ENCODE measurements around the gene CRTAC1.

The CRTAC1 gene

DNA sequence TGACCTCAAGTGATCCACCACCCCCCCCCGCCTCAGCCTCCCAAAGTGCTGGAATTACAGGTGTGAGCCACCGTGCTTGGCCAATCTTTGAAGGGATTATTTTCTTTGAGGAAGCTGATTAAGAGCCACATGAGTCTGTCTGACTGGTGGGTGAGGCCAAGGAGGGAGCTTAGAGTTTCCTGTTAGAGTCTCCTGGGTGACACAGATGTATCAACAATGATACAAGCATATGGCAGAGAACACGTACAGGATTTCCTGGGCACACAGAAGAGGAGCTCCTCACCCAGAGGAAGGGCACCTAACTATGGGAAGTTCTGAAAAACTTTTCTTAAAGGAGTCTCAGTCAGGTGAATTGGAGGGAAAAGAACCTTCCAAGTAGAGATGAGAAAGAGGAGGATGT lies 111.4 kb downstream of the CRTAC1 start:
- TF ChIP-seq, protein P1, sequence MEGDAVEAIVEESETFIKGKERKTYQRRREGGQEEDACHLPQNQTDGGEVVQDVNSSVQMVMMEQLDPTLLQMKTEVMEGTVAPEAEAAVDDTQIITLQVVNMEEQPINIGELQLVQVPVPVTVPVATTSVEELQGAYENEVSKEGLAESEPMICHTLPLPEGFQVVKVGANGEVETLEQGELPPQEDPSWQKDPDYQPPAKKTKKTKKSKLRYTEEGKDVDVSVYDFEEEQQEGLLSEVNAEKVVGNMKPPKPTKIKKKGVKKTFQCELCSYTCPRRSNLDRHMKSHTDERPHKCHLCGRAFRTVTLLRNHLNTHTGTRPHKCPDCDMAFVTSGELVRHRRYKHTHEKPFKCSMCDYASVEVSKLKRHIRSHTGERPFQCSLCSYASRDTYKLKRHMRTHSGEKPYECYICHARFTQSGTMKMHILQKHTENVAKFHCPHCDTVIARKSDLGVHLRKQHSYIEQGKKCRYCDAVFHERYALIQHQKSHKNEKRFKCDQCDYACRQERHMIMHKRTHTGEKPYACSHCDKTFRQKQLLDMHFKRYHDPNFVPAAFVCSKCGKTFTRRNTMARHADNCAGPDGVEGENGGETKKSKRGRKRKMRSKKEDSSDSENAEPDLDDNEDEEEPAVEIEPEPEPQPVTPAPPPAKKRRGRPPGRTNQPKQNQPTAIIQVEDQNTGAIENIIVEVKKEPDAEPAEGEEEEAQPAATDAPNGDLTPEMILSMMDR (IDR thresholded peaks at IDR 0.05; ENCODE audit: low read depth, low read length): no peak
- no peak for DNase-seq (ENCODE audit: extremely low read depth, low read depth)

DNA sequence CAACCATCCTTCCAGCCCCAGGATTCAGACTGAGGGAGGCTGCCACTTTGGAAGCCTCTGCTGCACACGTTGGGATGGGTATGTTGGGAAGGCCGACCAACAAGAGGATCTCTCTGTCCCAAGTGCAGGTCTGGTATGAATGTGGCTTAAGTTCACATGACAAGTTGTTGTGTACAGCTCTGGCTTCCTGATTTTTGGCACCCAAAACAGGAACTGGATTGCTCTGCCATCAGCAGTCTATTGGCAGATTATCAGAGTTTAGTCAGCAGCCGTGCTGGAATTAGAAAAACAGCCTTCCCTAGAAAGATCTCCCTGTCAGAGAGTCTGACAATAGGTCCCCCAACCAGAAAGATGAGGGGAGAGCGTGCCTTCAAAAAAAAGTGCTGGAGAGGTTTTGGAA lies 113.8 kb downstream of the CRTAC1 start:
- TF ChIP-seq, protein P1 (IDR thresholded peaks at IDR 0.05; ENCODE audit: low read depth, low read length): no peak
- DNase-seq (ENCODE audit: extremely low read depth, low read depth): no peak

DNA sequence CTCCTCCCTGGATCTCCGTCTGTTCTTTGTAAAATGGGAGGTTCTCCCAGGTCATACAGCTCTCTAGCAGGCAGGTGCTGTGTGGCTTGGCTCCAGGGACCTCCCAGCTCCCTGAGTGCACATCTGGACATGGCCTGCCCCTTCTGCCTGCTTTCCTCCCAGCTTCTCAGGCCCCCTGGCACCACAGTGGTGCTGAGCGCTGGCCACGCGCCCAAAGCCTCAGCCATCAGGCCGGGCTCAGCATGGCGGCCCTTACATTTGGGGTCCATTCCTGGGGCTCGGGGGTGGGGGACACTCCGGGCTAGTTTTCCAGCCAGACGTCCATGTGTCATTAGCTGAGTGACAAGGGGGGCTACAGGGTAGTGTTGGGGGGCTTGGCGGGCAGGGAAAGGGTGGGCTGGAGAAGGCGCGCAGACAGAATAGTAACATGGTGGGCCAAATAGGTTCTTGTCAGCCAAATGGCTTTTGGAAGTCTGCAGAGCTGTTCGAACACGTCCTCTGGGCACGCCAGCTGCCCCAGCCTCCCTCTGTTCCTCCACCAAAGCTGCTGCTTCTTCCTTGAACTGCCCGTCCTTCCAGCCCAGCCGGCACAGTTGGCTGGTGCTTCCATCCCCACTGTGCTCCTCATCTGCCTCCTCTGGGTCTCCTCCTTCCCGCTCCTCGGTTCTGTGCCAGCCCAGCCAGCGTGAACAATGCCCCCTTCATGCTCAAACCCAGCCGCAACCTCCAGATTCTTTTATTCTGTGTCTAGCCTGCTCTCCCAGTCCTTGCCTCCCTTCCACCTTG lies 114.9 kb downstream of the CRTAC1 start:
- no peak for DNase-seq (ENCODE audit: extremely low read depth, low read depth)

DNA sequence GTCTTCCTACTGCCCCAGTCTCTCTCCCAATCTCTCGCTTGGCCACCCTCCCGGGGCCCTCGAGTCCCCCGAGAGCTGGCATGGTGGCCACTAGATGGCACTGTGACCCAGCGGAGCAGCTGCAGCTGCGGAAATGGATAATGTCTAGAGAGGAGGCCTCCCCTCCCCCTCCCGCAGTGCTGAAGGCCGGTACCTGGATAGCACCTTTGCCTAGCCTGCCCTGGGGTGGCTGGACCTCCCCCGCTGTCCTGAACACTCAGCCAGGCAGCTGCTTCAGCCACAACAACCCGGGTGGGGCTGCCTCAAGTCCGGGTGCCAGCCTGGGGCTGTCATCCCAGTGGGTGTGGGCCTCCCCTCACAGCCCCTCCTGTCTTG lies 115.6 kb downstream of the CRTAC1 start:
- TF ChIP-seq, protein P1 (IDR thresholded peaks at IDR 0.05; ENCODE audit: low read depth, low read length): peak; percentile 85
- DNase-seq (ENCODE audit: extremely low read depth, low read depth): peak; percentile 3

More for the DNA sequence above, 114.9 kb downstream of the CRTAC1 start:
- TF ChIP-seq, protein P1 (IDR thresholded peaks at IDR 0.05; ENCODE audit: low read depth, low read length): no peak

DNA sequence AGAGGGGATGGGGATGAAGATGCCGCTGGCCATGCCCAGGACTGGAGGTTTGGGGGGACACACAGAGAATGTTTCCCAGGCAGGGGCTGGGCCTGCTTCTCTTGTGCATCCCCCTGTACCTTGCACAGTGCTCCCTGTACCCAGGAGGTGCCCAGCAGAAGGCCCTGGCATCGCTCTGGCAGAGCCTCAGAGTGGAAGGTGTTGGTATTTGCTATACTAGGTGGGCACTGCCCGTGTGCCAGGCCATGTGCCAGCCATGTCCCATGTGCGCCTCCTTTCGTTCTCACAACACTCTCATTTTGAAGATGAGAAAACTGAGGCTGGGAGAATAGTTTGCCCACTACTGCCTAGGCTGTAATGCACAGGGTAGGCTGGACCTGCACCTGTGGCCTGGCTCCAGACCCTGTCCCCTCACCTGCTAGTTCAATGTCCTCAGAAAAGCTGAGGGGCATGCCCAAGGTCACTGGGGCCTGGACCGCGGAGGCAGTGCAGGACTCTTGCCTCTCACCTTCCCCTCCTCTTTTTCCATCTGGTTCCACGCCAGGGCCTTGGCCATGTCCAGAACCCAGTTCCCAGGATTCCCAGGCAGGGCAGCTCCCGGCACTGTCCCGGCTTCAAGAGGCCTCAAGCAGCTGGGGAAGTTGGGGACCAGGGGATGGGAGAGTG lies 116.1 kb downstream of the CRTAC1 start:
- TF ChIP-seq, protein P1 (IDR thresholded peaks at IDR 0.05; ENCODE audit: low read depth, low read length): no peak
- no peak for DNase-seq (ENCODE audit: extremely low read depth, low read depth)

DNA sequence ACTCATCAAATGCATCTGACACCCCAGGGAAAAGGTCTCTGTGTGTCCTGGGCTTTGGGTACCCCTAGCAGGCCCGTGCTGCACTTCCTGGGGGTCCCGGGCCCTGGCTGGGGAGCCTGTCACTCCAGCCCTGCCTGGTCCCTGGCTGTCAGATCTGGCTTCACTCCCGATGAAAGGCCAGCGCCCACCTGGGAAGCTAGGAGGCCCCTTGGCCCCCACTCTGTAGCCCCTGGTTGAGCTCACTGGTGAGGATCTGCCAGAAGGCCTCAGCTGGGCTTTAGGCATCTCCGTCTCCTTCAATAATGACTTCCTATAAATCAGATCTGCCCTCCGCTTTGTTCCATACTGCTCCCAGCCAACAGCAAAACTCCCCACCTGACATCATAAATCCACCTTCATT lies 116.8 kb downstream of the CRTAC1 start:
- TF ChIP-seq, protein P1 (IDR thresholded peaks at IDR 0.05; ENCODE audit: low read depth, low read length): no peak
- DNase-seq (ENCODE audit: extremely low read depth, low read depth): no peak

DNA sequence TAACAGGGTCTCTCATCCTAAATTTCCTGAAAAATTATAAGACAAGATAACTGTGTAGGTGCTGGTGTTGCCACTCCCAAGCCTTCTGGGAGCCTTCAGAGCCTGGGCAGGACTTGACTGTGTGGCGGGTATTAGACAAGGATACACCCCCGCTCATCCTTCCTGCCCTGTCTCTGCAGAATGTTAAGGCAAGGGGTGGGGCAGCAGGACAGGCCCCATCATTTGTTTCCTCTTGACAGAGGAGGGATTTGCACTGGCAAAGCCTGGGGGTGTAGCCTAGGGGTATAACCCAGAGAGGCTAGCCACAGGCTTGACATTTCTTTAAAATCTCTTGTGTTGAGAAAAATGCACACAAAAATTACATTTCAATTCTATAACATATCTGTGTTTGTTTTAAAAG lies 117.2 kb downstream of the CRTAC1 start:
- no peak for DNase-seq (ENCODE audit: extremely low read depth, low read depth)
- TF ChIP-seq, protein P1 (IDR thresholded peaks at IDR 0.05; ENCODE audit: low read depth, low read length): no peak
